ENCODE measurements around the gene FNIP2.
"Not testable (repeated sequence)": the region's sequence is repeated elsewhere in the genome, so short reads cannot be mapped to it uniquely, and the experiment has no call there.

FNIP2 gene

DNA sequence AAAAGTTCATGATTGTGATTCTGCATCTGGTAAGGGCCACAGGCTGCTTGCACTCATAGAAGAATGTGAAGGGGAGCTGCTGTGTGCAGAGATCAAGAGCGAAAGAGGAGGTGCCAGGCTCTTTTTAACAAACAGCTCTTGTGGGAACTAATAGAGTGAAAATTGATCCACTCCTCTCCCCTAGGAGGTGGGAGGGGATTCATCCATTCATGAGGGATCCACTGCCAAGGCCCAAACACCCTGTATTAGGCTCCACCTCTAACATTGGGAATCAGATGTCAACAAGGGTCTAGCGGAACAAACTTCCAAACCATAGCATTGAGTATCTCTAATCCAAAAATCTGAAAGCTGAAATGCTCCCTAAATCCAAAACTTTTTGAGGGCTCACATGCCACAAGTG lies 29.2 kb upstream of the FNIP2 start:
- Histone ChIP-seq H3K27me3 (ENCODE audit: control insufficient read depth, insufficient read depth, low read length, poor library complexity, severe bottlenecking) (no peaks in the 10 kb centered on the region), H3K36me3 (ENCODE audit: control insufficient read depth, insufficient read depth, low read length) (no peaks in the 10 kb centered on the region), H3K4me1 (ENCODE audit: control insufficient read depth, insufficient read depth, low read length) (no peaks in the 10 kb centered on the region), H3K27ac (ENCODE audit: insufficient read depth, low read depth, low read length, poor library complexity, severe bottlenecking) (no peak overlapping the region), H3K9me3 (ENCODE audit: control insufficient read depth, low read length) (no peaks in the 10 kb centered on the region), H3K4me3 (ENCODE audit: insufficient read depth, low read depth, low read length) (no peak overlapping the region)
- WGBS, 2 experiments: 81 to 83% methylated on average over 2 of the region's 2 CpGs

DNA sequence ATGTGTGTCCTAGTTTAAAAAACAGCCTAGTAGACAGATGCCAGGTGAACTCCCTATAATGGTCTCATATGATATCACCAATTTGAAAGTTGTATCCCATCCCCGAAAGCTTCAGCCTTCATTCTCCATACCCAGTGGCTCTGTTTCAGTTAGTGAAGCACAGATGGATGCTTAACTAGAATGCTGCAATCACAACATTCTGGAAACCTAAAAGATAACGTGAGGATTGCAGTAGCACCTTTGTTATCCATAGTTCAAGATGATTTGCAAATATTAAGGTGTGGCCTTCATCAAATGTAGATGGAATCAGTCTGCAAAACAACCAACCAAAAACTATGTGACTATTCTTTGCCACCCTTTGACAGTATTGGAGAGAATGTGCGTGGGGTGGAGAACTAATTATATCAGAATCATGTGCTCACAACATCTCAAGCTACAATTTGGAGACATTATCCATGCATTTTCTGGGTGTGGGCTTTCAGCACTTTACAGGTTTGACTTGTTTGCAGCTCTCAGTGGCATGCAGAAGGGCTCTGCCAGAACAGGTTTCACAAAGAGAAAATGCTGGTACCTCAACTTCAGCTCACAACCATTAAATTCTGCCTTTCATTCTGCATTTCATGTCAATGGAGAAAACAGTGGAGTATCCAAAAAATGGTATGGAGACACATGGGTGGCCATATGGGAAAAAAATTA lies 27.4 kb upstream of the FNIP2 start:
- Histone ChIP-seq H3K27ac (ENCODE audit: insufficient read depth, low read depth, low read length, poor library complexity, severe bottlenecking) (no peak overlapping the region), H3K4me3 (ENCODE audit: insufficient read depth, low read depth, low read length) (no peak overlapping the region), H3K27me3 (ENCODE audit: control insufficient read depth, insufficient read depth, low read length, poor library complexity, severe bottlenecking) (no peaks in the 10 kb centered on the region), H3K4me1 (ENCODE audit: control insufficient read depth, insufficient read depth, low read length) (no peaks in the 10 kb centered on the region), H3K9me3 (ENCODE audit: control insufficient read depth, low read length) (no peaks in the 10 kb centered on the region), H3K36me3 (ENCODE audit: control insufficient read depth, insufficient read depth, low read length) (no peaks in the 10 kb centered on the region)
- WGBS, 2 experiments: 96 to 97% methylated on average over 3 of the region's 3 CpGs

DNA sequence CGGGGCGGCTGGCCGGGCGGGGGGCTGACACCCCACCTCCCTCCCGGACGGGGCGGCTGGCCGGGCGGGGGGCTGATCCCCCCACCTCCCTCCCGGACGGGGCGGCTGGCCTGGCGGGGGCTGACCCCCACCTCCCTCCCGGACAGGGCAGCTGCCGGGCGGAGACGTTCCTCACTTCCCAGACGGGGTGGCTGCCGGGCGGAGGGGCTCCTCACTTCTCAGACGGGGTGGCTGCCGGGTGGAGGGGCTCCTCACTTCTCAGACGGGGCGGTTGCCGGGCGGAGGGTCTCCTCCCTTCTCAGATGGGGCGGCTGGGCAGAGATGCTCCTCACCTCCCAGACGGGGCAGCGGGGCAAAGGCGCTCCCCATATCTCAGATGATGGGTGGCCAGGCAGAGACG lies 22.3 kb upstream of the FNIP2 start:
- H3K4me1 ChIP-seq (ENCODE audit: control insufficient read depth, insufficient read depth, low read length); H3K27ac ChIP-seq (ENCODE audit: insufficient read depth, low read depth, low read length, poor library complexity, severe bottlenecking); H3K27me3 ChIP-seq (ENCODE audit: control insufficient read depth, insufficient read depth, low read length, poor library complexity, severe bottlenecking); H3K36me3 ChIP-seq (ENCODE audit: control insufficient read depth, insufficient read depth, low read length); H3K4me3 ChIP-seq (ENCODE audit: insufficient read depth, low read depth, low read length); H3K9me3 ChIP-seq (ENCODE audit: control insufficient read depth, low read length): not testable (repeated sequence)
- 95% methylated on average over 31 of the region's 31 CpGs for WGBS, 2 experiments

DNA sequence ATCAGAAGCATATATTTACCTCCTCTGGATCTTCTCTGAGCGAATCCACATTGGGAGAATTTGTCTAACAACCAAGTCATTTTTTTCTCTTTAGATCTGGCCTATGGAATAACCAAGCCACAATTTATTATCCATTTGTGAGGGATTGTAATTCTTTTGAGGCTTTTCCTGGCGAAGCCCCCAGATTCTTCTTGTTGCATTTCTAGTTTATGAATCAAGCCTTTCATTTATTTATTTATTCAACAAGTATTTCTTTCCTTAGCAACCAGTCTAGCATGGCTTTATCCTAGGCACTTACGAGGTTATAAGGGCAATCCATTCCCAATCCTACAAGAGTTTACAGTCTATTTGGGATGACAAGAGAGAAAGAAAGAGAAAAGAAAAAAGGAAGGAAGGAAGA lies 18.4 kb upstream of the FNIP2 start:
- Histone ChIP-seq H3K27ac (ENCODE audit: insufficient read depth, low read depth, low read length, poor library complexity, severe bottlenecking) (no peak overlapping the region), H3K4me3 (ENCODE audit: insufficient read depth, low read depth, low read length) (no peak overlapping the region), H3K9me3 (ENCODE audit: control insufficient read depth, low read length) (no peaks in the 10 kb centered on the region), H3K36me3 (ENCODE audit: control insufficient read depth, insufficient read depth, low read length) (no peaks in the 10 kb centered on the region), H3K4me1 (ENCODE audit: control insufficient read depth, insufficient read depth, low read length) (no peaks in the 10 kb centered on the region), H3K27me3 (ENCODE audit: control insufficient read depth, insufficient read depth, low read length, poor library complexity, severe bottlenecking) (no peaks in the 10 kb centered on the region)
- 93 to 94% methylated on average over 2 to 3 of the region's 3 CpGs for WGBS, 2 experiments

DNA sequence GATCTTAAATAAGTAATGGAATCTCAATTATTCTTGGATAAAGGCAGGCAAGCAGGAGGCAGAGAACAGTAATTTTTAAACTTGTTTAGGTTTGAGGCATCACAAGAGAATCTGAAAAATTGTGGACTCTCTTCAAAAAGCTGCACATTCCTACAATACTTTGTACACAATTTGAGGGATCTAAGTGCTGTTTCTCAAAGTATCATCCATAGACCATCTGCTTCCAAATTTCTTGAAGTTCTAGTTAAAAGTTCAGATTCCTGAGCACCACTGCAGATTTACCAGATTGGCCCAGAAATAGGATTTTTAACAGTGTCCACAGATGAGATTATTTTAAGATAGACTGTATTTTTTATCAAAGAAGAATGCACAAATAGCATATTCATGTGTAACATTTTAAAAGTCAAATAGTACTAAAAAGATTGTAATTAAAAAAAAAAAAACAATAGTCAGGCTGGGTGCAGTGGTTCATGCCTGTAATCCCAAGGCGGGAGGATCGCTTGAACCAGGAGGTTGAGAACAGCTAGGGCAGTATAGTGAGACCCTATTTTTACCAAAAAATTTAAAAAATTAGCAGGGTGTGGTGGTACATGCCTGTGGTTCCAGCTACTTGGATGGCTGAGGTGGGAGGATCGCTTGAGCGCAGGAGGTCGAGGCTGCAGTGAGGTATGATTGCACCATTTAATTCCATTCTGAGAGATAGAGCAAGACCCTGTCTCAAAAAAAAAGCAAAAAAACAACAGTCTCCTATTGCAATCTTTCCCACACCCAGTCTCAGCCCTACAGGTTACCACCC lies 14.2 kb upstream of the FNIP2 start:
- 97 to 99% methylated on average over 5 of the region's 5 CpGs for WGBS, 2 experiments
- Histone ChIP-seq H3K4me1 (ENCODE audit: control insufficient read depth, insufficient read depth, low read length) (no peaks in the 10 kb centered on the region), H3K36me3 (ENCODE audit: control insufficient read depth, insufficient read depth, low read length) (no peaks in the 10 kb centered on the region), H3K27me3 (ENCODE audit: control insufficient read depth, insufficient read depth, low read length, poor library complexity, severe bottlenecking) (no peaks in the 10 kb centered on the region), H3K4me3 (ENCODE audit: insufficient read depth, low read depth, low read length) (no peak overlapping the region), H3K27ac (ENCODE audit: insufficient read depth, low read depth, low read length, poor library complexity, severe bottlenecking) (no peak overlapping the region), H3K9me3 (ENCODE audit: control insufficient read depth, low read length) (peaks cover 2% of the 10 kb centered on the region)

DNA sequence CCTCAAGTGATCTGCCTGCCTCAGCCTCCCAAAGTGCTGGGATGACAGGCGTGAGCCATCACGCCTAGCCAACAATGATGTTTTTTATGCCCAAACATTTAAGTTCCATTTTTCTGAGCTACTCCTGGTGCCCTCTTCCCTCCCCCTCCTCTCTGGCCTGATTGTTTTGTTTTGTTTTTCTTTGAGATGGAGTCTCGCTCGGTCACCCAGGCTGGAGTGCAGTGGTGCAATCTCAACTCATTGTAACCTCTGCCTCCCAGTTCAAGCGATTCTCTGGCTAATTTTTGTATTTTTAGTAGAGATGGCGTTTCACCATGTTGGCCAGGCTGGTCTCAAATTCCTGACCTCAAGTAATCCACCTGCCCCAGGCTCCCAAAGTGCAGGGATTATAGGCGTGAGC lies 13.0 kb upstream of the FNIP2 start:
- not testable (repeated sequence) for H3K27ac ChIP-seq (ENCODE audit: insufficient read depth, low read depth, low read length, poor library complexity, severe bottlenecking); H3K4me1 ChIP-seq (ENCODE audit: control insufficient read depth, insufficient read depth, low read length); H3K4me3 ChIP-seq (ENCODE audit: insufficient read depth, low read depth, low read length); H3K9me3 ChIP-seq (ENCODE audit: control insufficient read depth, low read length); H3K36me3 ChIP-seq (ENCODE audit: control insufficient read depth, insufficient read depth, low read length); H3K27me3 ChIP-seq (ENCODE audit: control insufficient read depth, insufficient read depth, low read length, poor library complexity, severe bottlenecking)
- 89 to 96% methylated on average over 7 of the region's 7 CpGs for WGBS, 2 experiments

DNA sequence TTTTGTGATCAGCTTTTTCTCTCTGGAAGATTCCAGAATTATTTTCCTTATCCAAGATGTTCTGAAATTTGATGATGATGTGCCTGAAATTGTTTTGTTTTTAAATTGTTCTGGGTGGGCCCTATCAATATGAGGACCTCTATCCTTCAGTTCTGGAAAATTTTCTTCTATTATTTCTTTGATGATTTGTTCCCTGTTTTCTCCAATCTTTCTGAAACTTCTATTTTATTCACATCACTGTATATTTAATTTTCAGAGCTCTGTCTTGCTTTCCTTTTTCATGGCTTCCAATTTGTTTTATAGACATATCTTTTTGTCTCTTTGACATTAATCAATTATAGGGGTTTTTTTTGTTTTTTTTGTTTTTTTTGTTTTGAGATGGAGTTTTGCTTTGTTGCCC lies 12.2 kb upstream of the FNIP2 start:
- Histone ChIP-seq H3K27ac (ENCODE audit: insufficient read depth, low read depth, low read length, poor library complexity, severe bottlenecking) (no peak overlapping the region), H3K36me3 (ENCODE audit: control insufficient read depth, insufficient read depth, low read length) (no peaks in the 10 kb centered on the region), H3K27me3 (ENCODE audit: control insufficient read depth, insufficient read depth, low read length, poor library complexity, severe bottlenecking) (no peaks in the 10 kb centered on the region), H3K4me3 (ENCODE audit: insufficient read depth, low read depth, low read length) (no peak overlapping the region), H3K9me3 (ENCODE audit: control insufficient read depth, low read length) (peaks cover 2% of the 10 kb centered on the region), H3K4me1 (ENCODE audit: control insufficient read depth, insufficient read depth, low read length) (no peaks in the 10 kb centered on the region)

DNA sequence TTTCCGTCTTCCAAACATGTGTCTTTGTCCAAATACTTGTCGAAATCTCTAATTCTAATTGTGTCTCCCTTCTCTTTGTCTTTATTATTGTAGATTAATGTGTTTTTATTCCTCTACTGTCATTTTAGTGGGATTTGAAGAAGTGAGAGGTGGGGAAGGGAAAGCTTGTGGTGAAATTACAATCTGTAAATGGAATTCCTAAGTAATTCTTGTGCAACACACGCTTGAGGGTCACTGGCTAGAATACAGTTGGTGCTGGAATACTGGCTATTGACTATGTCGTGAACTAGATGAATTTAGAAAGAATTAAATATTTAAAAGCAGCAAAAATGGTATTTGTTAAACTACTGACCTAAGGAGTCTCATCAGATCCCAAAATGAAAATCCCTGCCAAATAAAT lies 10.7 kb upstream of the FNIP2 start:
- 91 to 97% methylated on average over 3 to 4 of the region's 4 CpGs for WGBS, 2 experiments
- no peaks in the 10 kb centered on the region for H3K36me3 ChIP-seq (ENCODE audit: control insufficient read depth, insufficient read depth, low read length)
- no peak overlapping the region for H3K27ac ChIP-seq (ENCODE audit: insufficient read depth, low read depth, low read length, poor library complexity, severe bottlenecking)
- H3K27me3 ChIP-seq (ENCODE audit: control insufficient read depth, insufficient read depth, low read length, poor library complexity, severe bottlenecking): no peaks in the 10 kb centered on the region
- peaks cover 2% of the 10 kb centered on the region for H3K9me3 ChIP-seq (ENCODE audit: control insufficient read depth, low read length)
- H3K4me1 ChIP-seq (ENCODE audit: control insufficient read depth, insufficient read depth, low read length): no peaks in the 10 kb centered on the region
- H3K4me3 ChIP-seq (ENCODE audit: insufficient read depth, low read depth, low read length): no peak overlapping the region

DNA sequence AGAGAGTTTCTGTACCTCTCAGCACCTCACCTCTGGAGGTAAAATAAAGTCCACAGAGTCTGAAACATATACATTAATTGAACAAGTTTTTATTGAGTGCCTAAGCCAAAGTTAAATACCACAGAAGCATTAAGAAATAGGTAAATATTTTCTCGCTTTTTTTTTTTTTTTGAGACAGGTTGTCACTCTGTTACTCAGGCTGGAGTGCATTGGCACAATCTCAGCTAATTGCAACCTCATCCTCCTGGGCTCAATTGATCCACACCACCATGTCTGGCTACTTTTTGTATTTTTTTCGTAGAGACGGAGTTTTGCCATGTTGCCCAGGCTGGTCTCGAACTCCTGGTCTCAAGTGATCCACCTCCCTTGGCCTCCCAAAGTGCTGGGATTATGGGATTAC lies 10.1 kb upstream of the FNIP2 start:
- WGBS, 2 experiments: 89 to 96% methylated on average over 4 of the region's 4 CpGs
- H3K27me3 ChIP-seq (ENCODE audit: control insufficient read depth, insufficient read depth, low read length, poor library complexity, severe bottlenecking): no peaks in the 10 kb centered on the region

DNA sequence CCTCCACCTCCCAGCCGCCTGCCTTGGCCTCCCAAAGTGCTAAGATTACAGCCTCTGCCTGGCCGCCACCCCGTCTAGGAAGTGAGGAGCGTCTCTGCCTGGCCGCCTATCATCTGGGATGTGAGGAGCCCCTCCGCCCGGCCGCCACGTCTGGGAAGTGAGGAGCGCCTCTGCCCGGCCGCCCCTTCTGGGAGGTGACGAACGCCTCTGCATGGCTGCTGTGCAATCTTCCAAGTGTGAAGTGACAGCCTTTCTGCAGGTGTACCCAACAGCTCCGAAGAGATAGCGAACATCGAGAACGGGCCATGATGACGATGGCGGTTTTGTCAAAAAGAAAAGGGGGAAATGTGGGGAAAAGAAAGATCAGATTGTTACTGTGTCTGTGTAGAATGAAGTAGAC lies 9.3 kb upstream of the FNIP2 start:
- not testable (repeated sequence) for H3K9me3 ChIP-seq (ENCODE audit: control insufficient read depth, low read length); H3K4me3 ChIP-seq (ENCODE audit: insufficient read depth, low read depth, low read length); H3K27me3 ChIP-seq (ENCODE audit: control insufficient read depth, insufficient read depth, low read length, poor library complexity, severe bottlenecking); H3K27ac ChIP-seq (ENCODE audit: insufficient read depth, low read depth, low read length, poor library complexity, severe bottlenecking); H3K36me3 ChIP-seq (ENCODE audit: control insufficient read depth, insufficient read depth, low read length); H3K4me1 ChIP-seq (ENCODE audit: control insufficient read depth, insufficient read depth, low read length)
- 96 to 97% methylated on average over 19 of the region's 20 CpGs for WGBS, 2 experiments

More for the DNA sequence above, 10.1 kb upstream of the FNIP2 start:
- Histone ChIP-seq H3K4me3 (ENCODE audit: insufficient read depth, low read depth, low read length) (no peak overlapping the region), H3K36me3 (ENCODE audit: control insufficient read depth, insufficient read depth, low read length) (no peaks in the 10 kb centered on the region), H3K9me3 (ENCODE audit: control insufficient read depth, low read length) (peaks cover 2% of the 10 kb centered on the region), H3K4me1 (ENCODE audit: control insufficient read depth, insufficient read depth, low read length) (no peaks in the 10 kb centered on the region), H3K27ac (ENCODE audit: insufficient read depth, low read depth, low read length, poor library complexity, severe bottlenecking) (no peak overlapping the region)

Data from ectodermal cell (in vitro differentiated cells).